CD1c-positive myeloid dendritic cell (primary cell): ENCODE measurements around the gene NLRP14.

Experiments used
- DNase-seq: peaks from one replicate; pipeline ENCODE4 v3.0.0-alpha.2; 2016; ENCODE audit errors: extremely low spot score

The NLRP14 gene

GRCh38 chr11:7020183-7020917 lies at the start of gene NLRP14, which contains the start of gene ZNF214:
Gene NLRP14 (plus strand): TSS chr11:7020479. CDS start chr11:7038587, 18,108 bp downstream.
Gene ZNF214 (minus strand): TSS chr11:7020346. CDS start chr11:7002835, 17,511 bp downstream.
- DNase-seq, result peak; percentile 84

- peak; percentile 35 for DNase-seq
Observed at GRCh38 chr11:6979365-6979764, 40.9 kb upstream of the NLRP14 start.

- DNase-seq, result no peak
Observed at GRCh38 chr11:6986487-6986886, 33.8 kb upstream of the NLRP14 start.

- no peak for DNase-seq
Observed at GRCh38 chr11:6988506-6988905, 31.8 kb upstream of the NLRP14 start.

- DNase-seq, result no peak
Observed at GRCh38 chr11:6991227-6991626, 29.1 kb upstream of the NLRP14 start.

GRCh38 chr11:6992026-6992425 lies 28.3 kb upstream of the NLRP14 start:
- no peak for DNase-seq

GRCh38 chr11:6992457-6993417 lies 27.5 kb upstream of the NLRP14 start:
- DNase-seq, result no peak

- no peak for DNase-seq
Observed at GRCh38 chr11:6995703-6996102, 24.6 kb upstream of the NLRP14 start.

- DNase-seq, result peak; percentile 88
Observed at GRCh38 chr11:7004482-7004881, 15.8 kb upstream of the NLRP14 start.

GRCh38 chr11:7014118-7014517 lies 6.2 kb upstream of the NLRP14 start:
- no peak for DNase-seq

GRCh38 chr11:7016011-7016410 lies 4.3 kb upstream of the NLRP14 start:
- DNase-seq, result no peak

GRCh38 chr11:7019500-7020182 lies 638 bp upstream of the NLRP14 start:
- DNase-seq, result no peak

GRCh38 chr11:7021318-7021717 lies 1.0 kb downstream of the NLRP14 start:
- no peak for DNase-seq

- DNase-seq, result no peak
Observed at GRCh38 chr11:7028141-7028540, 7.9 kb downstream of the NLRP14 start.

GRCh38 chr11:7030836-7031235 lies 10.6 kb downstream of the NLRP14 start:
- no peak for DNase-seq

- DNase-seq, result no peak
Observed at GRCh38 chr11:7031471-7031871, 11.2 kb downstream of the NLRP14 start.

GRCh38 chr11:7032692-7033091 lies 12.4 kb downstream of the NLRP14 start:
- DNase-seq, result no peak

GRCh38 chr11:7034019-7034418 lies 13.7 kb downstream of the NLRP14 start:
- DNase-seq, result no peak

- DNase-seq, result no peak
Observed at GRCh38 chr11:7046474-7047175, 26.3 kb downstream of the NLRP14 start.

GRCh38 chr11:7050191-7050590 lies 29.9 kb downstream of the NLRP14 start:
- DNase-seq, result no peak

- no peak for DNase-seq
Observed at GRCh38 chr11:7056828-7057513, 36.7 kb downstream of the NLRP14 start.
